ENCODE measurements around the gene LRRC25. TPM values are rescaled to one million over a fixed set of nuclear protein-coding genes. Genes with fewer than 3 reads are reported as not detected.
A peak's percentile ranks its signal among the peaks of the same experiment; 100 is the strongest.

LRRC25 gene
- total and polyA plus RNA-seq, 2 donors (not counting 1 experiment from before 2014, with no cell fraction given), result 0.10 to 1.2 TPM

GRCh38 chr19:18399008-18399407, 1.6 kb upstream of the LRRC25 start:
- Histone ChIP-seq H3K9me3 (ENCODE audit: control insufficient read depth, insufficient read depth, low read depth, low read length) (no peaks in the 10 kb centered on the region), H3K9ac (ENCODE audit: insufficient read depth, low read length) (no peak overlapping the region), H3K4me2 (ENCODE audit: extremely low read depth, insufficient read depth, low read length) (peak overlapping the region; percentile 25), H4K20me1 (ENCODE audit: control insufficient read depth, extremely low read depth, insufficient read depth, low read length) (no peaks in the 10 kb centered on the region), H3K4me1 (ENCODE audit: control insufficient read depth, extremely low read depth, insufficient read depth, low read length) (peaks cover 12% of the 10 kb centered on the region), H3K27ac (ENCODE audit: insufficient read depth, low read length) (peak overlapping the region; percentile 13), H3K4me3 (replicated peaks in 1 of 4; ENCODE audit: control extremely low read depth in 1 of 4, insufficient read depth in 1 of 4, low read depth in 3 of 4, low read length in 4 of 4) (no peak overlapping the region), H2AFZ (ENCODE audit: low read length) (no peak overlapping the region), H3K79me2 (ENCODE audit: control insufficient read depth, insufficient read depth, low read length) (no peaks in the 10 kb centered on the region), H3K36me3 (ENCODE audit: control insufficient read depth, insufficient read depth, low read length) (no peaks in the 10 kb centered on the region), H3K27me3 (ENCODE audit: control insufficient read depth, insufficient read depth, low read length) (no peaks in the 10 kb centered on the region)
- TF ChIP-seq CTCF (conservative IDR thresholded peaks at IDR 0.05 in 1 of 2, IDR thresholded peaks at IDR 0.05 in 1 of 2; ENCODE audit: low read depth in 1 of 2, low read length in 2 of 2), result no peak
- no peak for TF ChIP-seq EZH2 (IDR thresholded peaks at IDR 0.05; ENCODE audit: low read length, missing control alignments)
- peak; percentile 68 to 76 for DNase-seq (ENCODE audit: low read depth in 2 of 2)

- Histone ChIP-seq H3K36me3 (ENCODE audit: control insufficient read depth, insufficient read depth, low read length) (no peaks in the 10 kb centered on the region), H3K4me3 (replicated peaks in 1 of 4; ENCODE audit: control extremely low read depth in 1 of 4, insufficient read depth in 1 of 4, low read depth in 3 of 4, low read length in 4 of 4) (no peak overlapping the region), H3K27me3 (ENCODE audit: control insufficient read depth, insufficient read depth, low read length) (no peaks in the 10 kb centered on the region), H3K79me2 (ENCODE audit: control insufficient read depth, insufficient read depth, low read length) (no peaks in the 10 kb centered on the region), H3K9me3 (ENCODE audit: control insufficient read depth, insufficient read depth, low read depth, low read length) (no peaks in the 10 kb centered on the region), H3K27ac (ENCODE audit: insufficient read depth, low read length) (no peak overlapping the region), H4K20me1 (ENCODE audit: control insufficient read depth, extremely low read depth, insufficient read depth, low read length) (no peaks in the 10 kb centered on the region), H2AFZ (ENCODE audit: low read length) (no peak overlapping the region), H3K9ac (ENCODE audit: insufficient read depth, low read length) (no peak overlapping the region), H3K4me1 (ENCODE audit: control insufficient read depth, extremely low read depth, insufficient read depth, low read length) (peaks cover 12% of the 10 kb centered on the region), H3K4me2 (ENCODE audit: extremely low read depth, insufficient read depth, low read length) (peak overlapping the region; percentile 54)
- no peak for TF ChIP-seq EZH2 (IDR thresholded peaks at IDR 0.05; ENCODE audit: low read length, missing control alignments)
- TF ChIP-seq CTCF (conservative IDR thresholded peaks at IDR 0.05 in 1 of 2, IDR thresholded peaks at IDR 0.05 in 1 of 2; ENCODE audit: low read depth in 1 of 2, low read length in 2 of 2), result no peak
- no peak for DNase-seq (ENCODE audit: low read depth in 2 of 2)
Observed at GRCh38 chr19:18396471-18397241, 766 bp downstream of the LRRC25 start.

- peak overlapping the region; percentile 20 for H2AFZ ChIP-seq (ENCODE audit: low read length)
- peaks cover 2% of the 10 kb centered on the region for H3K27me3 ChIP-seq (ENCODE audit: control insufficient read depth, insufficient read depth, low read length)
- no peaks in the 10 kb centered on the region for H3K9me3 ChIP-seq (ENCODE audit: control insufficient read depth, insufficient read depth, low read depth, low read length)
- no peak overlapping the region for H3K4me3 ChIP-seq (replicated peaks in 1 of 4; ENCODE audit: control extremely low read depth in 1 of 4, insufficient read depth in 1 of 4, low read depth in 3 of 4, low read length in 4 of 4)
- no peaks in the 10 kb centered on the region for H4K20me1 ChIP-seq (ENCODE audit: control insufficient read depth, extremely low read depth, insufficient read depth, low read length)
- H3K27ac ChIP-seq (ENCODE audit: insufficient read depth, low read length), result no peak overlapping the region
- no peak for TF ChIP-seq CTCF (conservative IDR thresholded peaks at IDR 0.05 in 1 of 2, IDR thresholded peaks at IDR 0.05 in 1 of 2; ENCODE audit: low read depth in 1 of 2, low read length in 2 of 2)
- no peak for TF ChIP-seq EZH2 (IDR thresholded peaks at IDR 0.05; ENCODE audit: low read length, missing control alignments)
- H3K79me2 ChIP-seq (ENCODE audit: control insufficient read depth, insufficient read depth, low read length), result no peaks in the 10 kb centered on the region
- H3K4me1 ChIP-seq (ENCODE audit: control insufficient read depth, extremely low read depth, insufficient read depth, low read length), result peaks cover 6% of the 10 kb centered on the region
- peaks cover 2% of the 10 kb centered on the region for H3K36me3 ChIP-seq (ENCODE audit: control insufficient read depth, insufficient read depth, low read length)
- no peak overlapping the region for H3K4me2 ChIP-seq (ENCODE audit: extremely low read depth, insufficient read depth, low read length)
- no peak overlapping the region for H3K9ac ChIP-seq (ENCODE audit: insufficient read depth, low read length)
- DNase-seq (ENCODE audit: low read depth in 2 of 2), result no peak
Observed at GRCh38 chr19:18393836-18394235, 3.6 kb downstream of the LRRC25 start.
